Keratinocyte (primary cell): ENCODE results near the gene EPHA1. TPM values are rescaled to one million over a fixed set of nuclear protein-coding genes. Genes with fewer than 3 reads are reported as not detected.
A peak's percentile ranks its signal among the peaks of the same experiment; 100 is the strongest.

ENCODE experiments used
- DNase-seq: peaks from one replicate; pipeline ENCODE4 v3.0.0-alpha.2; 2011; ENCODE audit warnings: low read depth, missing footprints, low spot score
- FAIRE-seq: peaks from 2 replicates; lab custom pipeline; 2011; peaks lifted over from hg19 to GRCh38; lab: Jason Lieb, UNC
- H2AFZ ChIP-seq: 2 replicates; pipeline ENCODE4 v1.6.0; 2012; ENCODE audit warnings: low read length, control low read depth, inconsistent platforms; ENCODE audit not compliant: control insufficient read depth
- H3K27ac ChIP-seq: 2 replicates; pipeline ENCODE4 v1.5.1; 2011; ENCODE audit warnings: low read length; ENCODE audit not compliant: control insufficient read depth, insufficient read depth
- H3K27me3 ChIP-seq: 3 replicates; pipeline ENCODE4 v1.6.0; 2011; ENCODE audit warnings: low read length; ENCODE audit not compliant: control insufficient read depth, insufficient read depth; ENCODE audit errors: extremely low read depth
- H3K36me3 ChIP-seq, 2 experiments: 2 replicates in 1 of 2; 3 replicates in 1 of 2; pipeline ENCODE4 v1.5.1; 2011; ENCODE audit warnings: low read length in 2 of 2, mild to moderate bottlenecking in 1 of 2; ENCODE audit not compliant: control insufficient read depth in 2 of 2, insufficient read depth in 2 of 2; ENCODE audit errors: extremely low read depth in 1 of 2
- H3K4me1 ChIP-seq: 3 replicates; pipeline ENCODE4 v1.5.1; 2011; ENCODE audit warnings: low read length; ENCODE audit not compliant: control insufficient read depth, insufficient read depth; ENCODE audit errors: extremely low read depth
- H3K4me2 ChIP-seq: 3 replicates; pipeline ENCODE4 v1.6.0; 2011; ENCODE audit warnings: low read depth, low read length; ENCODE audit not compliant: control insufficient read depth, insufficient read depth; ENCODE audit errors: extremely low read depth
- H3K4me3 ChIP-seq, 3 experiments: fragments of 200-600 bp in 1 of 3; sonication (generic) in 1 of 3; 2 replicates in 2 of 3; 3 replicates in 1 of 3; pipeline ENCODE4 v1.5.1; 2011 to 2016; ENCODE audit warnings: low read length in 3 of 3, mild to moderate bottlenecking in 3 of 3, control low read depth in 2 of 3, inconsistent platforms in 1 of 3, low read depth in 1 of 3, mixed read lengths in 1 of 3, mixed run types in 1 of 3, moderate library complexity in 1 of 3; ENCODE audit not compliant: control insufficient read depth in 2 of 3, insufficient read depth in 2 of 3; ENCODE audit errors: extremely low read depth in 1 of 3
- H3K79me2 ChIP-seq: 2 replicates; pipeline ENCODE4 v1.6.0; 2012; ENCODE audit warnings: low read length; ENCODE audit not compliant: control insufficient read depth, insufficient read depth
- H3K9ac ChIP-seq: 3 replicates; pipeline ENCODE4 v1.6.0; 2011; ENCODE audit warnings: low read length; ENCODE audit not compliant: control insufficient read depth, insufficient read depth; ENCODE audit errors: extremely low read depth
- H3K9me1 ChIP-seq: 3 replicates; pipeline ENCODE4 v1.6.0; 2011; ENCODE audit warnings: low read length; ENCODE audit not compliant: control insufficient read depth, insufficient read depth; ENCODE audit errors: extremely low read depth
- H3K9me3 ChIP-seq: 2 replicates; pipeline ENCODE4 v1.5.1; 2012; ENCODE audit warnings: low read depth, low read length; ENCODE audit not compliant: control insufficient read depth
- H4K20me1 ChIP-seq: 3 replicates; pipeline ENCODE4 v1.6.0; 2011; ENCODE audit warnings: low read length; ENCODE audit not compliant: control insufficient read depth, insufficient read depth; ENCODE audit errors: extremely low read depth
- EZH2 ChIP-seq: IDR thresholded peaks from one replicate; pipeline ENCODE4 v1.6.1; 2012; ENCODE audit warnings: inconsistent platforms, mild to moderate bottlenecking, low read length, moderate library complexity
- dilution Hi-C: fragments of 300-500 bp; cut with MboI; formaldehyde crosslinking; loops from one replicate; pipeline ENCODE4 v1.7.0; 2020; ENCODE audit warnings: low sequenced_read_pairs; ENCODE audit not compliant: extremely low pct_ligation_motif_present
- polyA plus RNA-seq, 5 experiments: library from polyadenylated mRNA; depleted of rRNA in 3 of 5; stranded (reverse) in 3 of 5; stranded (forward) in 1 of 5; unstranded in 1 of 5; fragments of >200 nt; gene quantifications; 1 replicate in 1 of 5; 2 replicates in 3 of 5; 3 replicates in 1 of 5; pipeline versions ENCODE4 v1.2.1 to v1.2.3, GENCODE V29; 2011 to 2012; ENCODE audit warnings: missing spikeins in 2 of 5, low read depth in 1 of 5, low replicate concordance in 1 of 5
- TF ChIP-seq, protein P1 (sequence below), 3 experiments: IDR thresholded peaks in 1 of 3; conservative IDR thresholded peaks in 1 of 3; optimal IDR thresholded peaks in 1 of 3; 2 replicates in 2 of 3; 3 replicates in 1 of 3; pipeline versions ENCODE3 to v1.5.1; 2011; ENCODE audit warnings: low read length in 3 of 3, mild to moderate bottlenecking in 3 of 3, moderate library complexity in 2 of 3, control low read depth in 1 of 3, inconsistent platforms in 1 of 3; ENCODE audit not compliant: insufficient read depth in 2 of 3; ENCODE audit errors: extremely low read depth in 1 of 3

EPHA1 gene
- polyA plus RNA-seq, 1 donor (not counting 4 experiments of a cell fraction or from before 2014, with no cell fraction given) = 31.9 TPM

DNA sequence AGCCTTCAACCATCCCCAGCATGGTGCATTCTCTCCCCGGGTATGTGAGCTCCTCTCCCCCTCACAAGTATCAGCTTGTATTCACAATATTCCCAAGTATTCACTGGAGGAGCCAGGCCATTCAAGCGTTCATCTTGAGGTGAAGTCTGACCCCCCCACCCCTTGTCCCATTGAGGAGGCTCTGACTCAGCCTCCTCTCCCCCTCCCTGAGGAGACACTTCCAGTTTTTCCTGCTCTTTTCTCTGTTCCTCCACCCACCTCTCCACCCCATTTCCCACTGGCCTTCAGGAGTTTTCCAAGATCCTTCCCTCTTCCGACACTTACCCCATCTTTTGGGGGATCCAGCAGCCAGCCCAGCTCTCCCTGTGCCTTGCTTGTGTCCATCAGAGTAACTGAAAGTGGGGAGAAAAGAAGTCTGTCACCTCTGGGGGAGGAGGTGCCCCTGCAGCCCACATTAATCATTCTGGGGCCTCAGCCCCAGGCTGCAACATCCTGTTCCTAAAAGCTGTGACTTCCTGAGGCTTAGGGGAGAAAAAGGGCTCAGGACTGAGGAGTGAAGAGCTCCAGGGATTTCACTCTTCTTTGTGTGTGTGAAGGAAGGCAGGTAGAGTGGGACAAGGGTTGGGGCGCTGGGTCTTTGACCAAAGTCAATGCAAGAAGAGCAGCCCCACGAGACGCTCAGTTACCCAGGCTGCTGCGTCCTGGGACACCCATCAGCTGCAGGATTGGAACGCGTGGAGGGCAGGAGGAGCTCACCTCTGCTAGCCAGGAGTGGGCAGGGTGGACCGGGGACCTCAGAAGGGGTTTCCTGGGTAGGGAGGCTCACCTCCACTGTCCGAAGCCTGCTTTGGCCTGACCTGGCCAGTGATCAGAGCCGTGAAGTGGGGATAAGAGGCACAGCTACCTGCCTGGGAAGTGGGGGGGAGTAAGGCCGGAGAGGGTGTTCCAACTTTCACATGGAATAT lies 1.1 kb downstream of the EPHA1 start:
- peak overlapping the region; percentile 79 to 86 (median 83) for H3K4me3 ChIP-seq
- no peak for FAIRE-seq
- no peaks in the 10 kb centered on the region for H3K9me3 ChIP-seq
- H4K20me1 ChIP-seq = no peaks in the 10 kb centered on the region
- no peaks in the 10 kb centered on the region for H3K9me1 ChIP-seq
- H2AFZ ChIP-seq = peak overlapping the region; percentile 58
- H3K4me1 ChIP-seq = peaks cover 20% of the 10 kb centered on the region
- H3K79me2 ChIP-seq = peaks cover 7% of the 10 kb centered on the region
- dilution Hi-C loops = no loop called here
- H3K4me2 ChIP-seq = peak overlapping the region; percentile 96
- H3K27me3 ChIP-seq = no peaks in the 10 kb centered on the region
- peaks cover 0 to 2% of the 10 kb centered on the region in 2 experiments for H3K36me3 ChIP-seq
- no peak for TF ChIP-seq EZH2
- TF ChIP-seq, protein P1, sequence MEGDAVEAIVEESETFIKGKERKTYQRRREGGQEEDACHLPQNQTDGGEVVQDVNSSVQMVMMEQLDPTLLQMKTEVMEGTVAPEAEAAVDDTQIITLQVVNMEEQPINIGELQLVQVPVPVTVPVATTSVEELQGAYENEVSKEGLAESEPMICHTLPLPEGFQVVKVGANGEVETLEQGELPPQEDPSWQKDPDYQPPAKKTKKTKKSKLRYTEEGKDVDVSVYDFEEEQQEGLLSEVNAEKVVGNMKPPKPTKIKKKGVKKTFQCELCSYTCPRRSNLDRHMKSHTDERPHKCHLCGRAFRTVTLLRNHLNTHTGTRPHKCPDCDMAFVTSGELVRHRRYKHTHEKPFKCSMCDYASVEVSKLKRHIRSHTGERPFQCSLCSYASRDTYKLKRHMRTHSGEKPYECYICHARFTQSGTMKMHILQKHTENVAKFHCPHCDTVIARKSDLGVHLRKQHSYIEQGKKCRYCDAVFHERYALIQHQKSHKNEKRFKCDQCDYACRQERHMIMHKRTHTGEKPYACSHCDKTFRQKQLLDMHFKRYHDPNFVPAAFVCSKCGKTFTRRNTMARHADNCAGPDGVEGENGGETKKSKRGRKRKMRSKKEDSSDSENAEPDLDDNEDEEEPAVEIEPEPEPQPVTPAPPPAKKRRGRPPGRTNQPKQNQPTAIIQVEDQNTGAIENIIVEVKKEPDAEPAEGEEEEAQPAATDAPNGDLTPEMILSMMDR (optimal IDR thresholded peaks at IDR 0.05 in 1 of 3, IDR thresholded peaks at IDR 0.05 in 1 of 3, conservative IDR thresholded peaks at IDR 0.05 in 1 of 3; ENCODE audit: extremely low read depth in 1 of 3, insufficient read depth in 2 of 3, low read length in 3 of 3) = no peak
- peak overlapping the region; percentile 76 for H3K9ac ChIP-seq
- DNase-seq = no peak
- peak overlapping the region; percentile 33 for H3K27ac ChIP-seq

DNA sequence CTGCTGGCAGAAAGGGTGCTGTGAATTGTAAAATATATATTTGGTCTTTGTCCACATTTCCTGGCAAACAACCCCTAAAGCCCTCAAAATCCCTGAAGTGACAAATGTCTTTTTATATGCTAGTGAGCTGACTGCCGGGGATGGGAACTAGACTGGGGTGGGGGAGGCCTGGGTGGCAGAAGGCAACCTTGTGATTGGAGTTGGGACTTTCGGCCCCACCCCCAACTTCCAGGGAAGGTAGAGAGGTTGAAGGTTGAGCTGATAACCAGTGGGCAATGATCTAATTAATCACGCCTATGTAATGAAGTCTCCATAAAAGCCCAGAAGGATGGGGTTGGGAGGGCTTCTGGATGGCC lies 2.7 kb downstream of the EPHA1 start:
- H2AFZ ChIP-seq = no peak overlapping the region
- peaks cover 0 to 7% of the 10 kb centered on the region in 2 experiments for H3K36me3 ChIP-seq
- dilution Hi-C loops = no loop called here
- H3K4me3 ChIP-seq = no peak overlapping the region
- DNase-seq = no peak
- H3K4me2 ChIP-seq = no peak overlapping the region
- H3K9me3 ChIP-seq = no peaks in the 10 kb centered on the region
- H3K4me1 ChIP-seq = peaks cover 20% of the 10 kb centered on the region
- H3K79me2 ChIP-seq = peaks cover 7% of the 10 kb centered on the region
- H4K20me1 ChIP-seq = no peaks in the 10 kb centered on the region
- no peak overlapping the region for H3K27ac ChIP-seq
- no peak overlapping the region for H3K9ac ChIP-seq
- FAIRE-seq = no peak
- TF ChIP-seq, protein P1 (optimal IDR thresholded peaks at IDR 0.05 in 1 of 3, IDR thresholded peaks at IDR 0.05 in 1 of 3, conservative IDR thresholded peaks at IDR 0.05 in 1 of 3; ENCODE audit: extremely low read depth in 1 of 3, insufficient read depth in 2 of 3, low read length in 3 of 3) = no peak
- no peak for TF ChIP-seq EZH2
- H3K9me1 ChIP-seq = peaks cover 3% of the 10 kb centered on the region
- H3K27me3 ChIP-seq = no peaks in the 10 kb centered on the region
